Ramos (cell line): ENCODE results near the gene TPD52L2.
"Not testable (repeated sequence)": the region's sequence is repeated elsewhere in the genome, so short reads cannot be mapped to it uniquely, and the experiment has no call there.

ENCODE experiments used
- in situ Hi-C: fragments of 300-500 bp; cut with MboI; formaldehyde crosslinking; loops from one replicate; pipeline ENCODE4 v1.14.3; 2022; ENCODE audit warnings: low sequenced_read_pairs; ENCODE audit not compliant: unreplicated experiment

Gene TPD52L2

DNA sequence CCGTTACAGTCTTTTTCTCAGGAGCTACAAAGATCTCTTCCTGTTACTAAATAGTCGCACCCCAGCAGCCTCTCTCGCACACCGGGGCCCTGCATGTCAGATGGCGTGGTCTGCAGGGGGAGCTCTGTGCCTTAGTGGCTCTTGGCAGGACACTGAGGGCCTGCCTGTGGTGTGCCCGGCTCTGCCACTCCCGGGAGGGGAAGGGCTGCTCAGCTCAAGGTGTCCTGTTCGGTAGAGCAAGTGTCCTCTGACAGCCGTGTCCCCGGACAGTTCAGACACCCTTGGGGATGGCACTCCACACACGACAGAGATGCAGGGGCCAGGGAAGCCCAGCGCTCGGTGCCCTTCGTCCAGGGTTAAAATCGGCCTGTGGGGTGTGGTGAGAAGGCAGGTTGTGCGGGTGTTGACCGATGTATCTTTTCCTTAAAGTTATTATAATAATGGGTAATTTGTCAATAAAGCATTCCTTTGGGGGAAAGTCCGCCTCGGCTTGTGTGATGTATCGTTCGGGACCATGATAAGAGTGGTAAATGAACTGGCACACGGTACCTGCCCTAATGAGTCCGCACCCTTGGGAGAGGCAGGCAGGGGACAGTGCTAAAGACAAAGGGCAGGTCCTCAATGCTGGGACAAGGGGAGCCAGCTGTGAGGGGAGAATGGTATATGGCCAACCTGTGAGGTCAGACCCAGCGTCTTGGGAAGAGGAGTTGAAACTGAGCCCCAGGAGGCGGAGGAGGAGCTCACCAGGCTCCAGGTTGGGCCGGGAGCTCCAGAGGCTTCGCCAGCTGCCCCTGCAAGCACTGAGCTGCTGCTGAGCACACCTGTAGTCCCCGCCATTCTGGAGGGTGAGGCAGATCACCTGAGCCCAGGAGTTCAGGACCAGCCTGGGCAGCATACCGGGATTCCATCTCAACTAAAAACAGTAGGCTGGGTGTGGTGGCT, 26.3 kb downstream of the TPD52L2 start:
- in situ Hi-C loops, result no loop called here

DNA sequence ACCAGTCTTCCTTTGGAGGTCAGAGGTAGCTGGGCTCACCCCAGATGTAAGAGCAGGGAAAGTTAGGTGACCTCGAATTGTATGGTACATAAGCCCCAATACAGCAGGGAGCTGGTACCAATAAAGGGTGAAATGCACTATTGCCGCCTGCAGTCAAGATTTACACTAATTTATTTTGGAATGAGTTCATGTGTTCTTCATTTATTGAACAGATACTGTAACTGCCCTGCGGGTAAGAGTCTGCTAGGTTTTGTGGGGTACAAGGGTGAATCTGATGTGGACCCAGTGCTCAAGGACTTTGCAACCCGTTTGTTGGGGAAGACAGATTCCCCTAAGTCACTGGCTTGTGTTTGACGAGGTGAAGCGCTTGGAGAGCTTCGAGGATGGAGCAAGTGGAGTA, 27.3 kb downstream of the TPD52L2 start:
- in situ Hi-C loops, result no loop called here

DNA sequence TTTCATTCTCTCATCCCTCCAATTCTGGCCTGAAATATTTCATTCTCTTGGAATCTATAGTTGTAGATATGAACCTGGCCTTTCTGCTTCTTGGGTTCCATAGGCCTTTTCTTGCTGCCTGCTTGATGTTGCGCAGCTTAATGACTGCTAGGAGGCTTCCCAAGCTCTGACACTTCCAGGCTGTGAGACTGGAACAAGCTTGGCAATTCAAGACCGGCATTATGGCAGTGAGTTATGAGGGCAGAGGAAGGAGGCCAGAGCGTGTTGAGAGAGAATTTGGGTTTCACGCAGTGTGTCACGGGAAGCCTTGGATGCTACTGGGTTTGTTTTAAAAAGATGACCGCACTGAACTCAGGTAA, 28.9 kb downstream of the TPD52L2 start:
- in situ Hi-C loops, result no loop called here

DNA sequence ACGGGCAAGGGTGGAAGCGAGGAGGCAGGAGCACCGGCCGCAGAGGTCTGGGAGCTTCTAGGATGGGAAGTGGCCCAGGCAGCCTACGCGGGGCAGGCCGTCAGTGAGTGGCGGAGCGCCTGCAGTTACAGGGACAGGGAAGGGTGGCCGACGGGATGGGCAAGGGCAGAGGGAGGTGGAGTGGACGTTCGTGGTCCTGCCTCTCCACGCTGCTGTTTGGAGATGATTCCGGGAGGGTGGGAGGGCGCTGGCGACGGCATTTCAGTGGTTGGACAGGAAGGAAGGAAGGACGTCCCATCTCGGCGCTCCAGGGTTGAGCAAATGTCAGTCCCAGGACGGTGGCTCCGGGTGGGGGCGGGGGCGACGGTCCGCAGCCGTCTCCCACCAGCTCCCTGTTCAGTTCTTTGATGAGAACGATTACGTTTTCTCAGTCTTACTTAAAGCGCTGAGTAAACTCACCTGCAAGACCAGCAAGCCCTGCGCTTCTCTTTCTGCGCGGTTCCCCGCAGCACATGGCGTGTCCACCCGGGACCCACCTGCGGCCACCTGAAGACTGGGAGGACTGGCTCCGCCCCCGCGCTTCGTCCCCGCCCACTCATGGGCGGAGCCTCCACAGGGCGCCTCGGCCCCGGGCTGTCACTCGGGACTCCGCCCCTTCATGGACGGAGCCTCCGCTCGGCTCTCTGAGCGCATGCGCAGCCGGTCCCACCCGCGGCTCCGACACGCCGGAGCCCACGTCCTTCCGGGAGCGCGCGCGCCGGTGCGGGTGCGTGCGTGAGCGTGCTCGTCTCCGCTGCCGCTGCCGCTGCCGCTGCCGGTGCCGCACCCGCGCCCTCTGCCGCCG, 29.5 kb downstream of the TPD52L2 start, which contains the start of gene DNAJC5:
DNAJC5 (plus strand) TSS at position 769 of the 844 bp plus-strand sequence. CDS start 33,220 bp downstream, outside the sequence.
- in situ Hi-C loops, result no loop called here

DNA sequence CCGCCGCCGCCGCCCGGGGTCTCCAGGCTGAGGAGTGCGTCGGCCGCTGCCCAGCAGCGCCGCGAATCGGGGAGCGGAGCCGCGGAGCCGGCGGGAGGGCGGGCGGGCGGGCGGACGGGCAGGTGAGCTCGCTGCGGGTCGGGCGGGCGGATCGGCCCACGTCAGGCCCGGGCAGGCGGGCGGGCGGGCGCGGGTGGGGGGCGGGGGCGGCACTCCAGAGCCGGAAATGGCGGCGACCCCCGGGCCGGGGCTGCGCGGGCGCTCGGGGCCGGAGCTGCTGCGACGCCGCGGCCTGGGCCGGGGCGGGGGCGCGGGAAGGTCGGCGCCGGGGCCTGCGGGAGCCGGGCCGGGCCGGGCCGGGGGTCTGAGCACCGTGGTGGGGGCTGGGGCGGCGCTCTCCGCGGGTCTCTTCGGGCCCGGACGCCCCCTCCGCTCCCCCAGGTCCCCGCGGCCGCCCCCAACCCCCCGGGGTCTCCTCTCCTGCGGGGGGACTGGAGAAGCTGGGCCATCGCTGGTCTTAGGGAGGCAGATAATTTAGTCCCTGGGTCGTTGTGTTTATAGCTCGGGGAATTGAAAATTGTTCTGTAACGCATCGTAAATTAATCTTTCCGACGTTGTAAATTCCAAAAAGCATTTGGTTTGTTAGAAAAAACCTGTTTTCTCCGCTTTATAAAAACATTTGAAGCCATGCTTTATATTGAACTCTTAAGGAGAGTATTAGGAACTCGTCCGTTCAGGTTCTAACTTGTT, 30.3 kb downstream of the TPD52L2 start:
- in situ Hi-C loops, result no loop called here

DNA sequence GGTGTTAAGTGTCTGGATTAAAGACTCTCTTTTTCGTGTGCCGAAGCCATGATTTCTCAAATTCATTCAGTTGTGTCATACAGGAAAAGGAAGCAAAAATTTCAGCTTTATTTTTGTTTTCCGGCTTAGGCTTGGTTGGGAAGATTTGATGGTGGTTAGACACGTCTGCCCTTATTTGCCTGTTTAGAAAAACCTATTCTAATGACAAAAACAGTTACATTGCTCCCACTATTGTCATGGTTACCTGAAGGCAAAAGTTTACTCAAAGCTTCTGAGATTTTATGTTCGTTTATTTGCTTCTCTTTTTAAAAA, 30.8 kb downstream of the TPD52L2 start:
- in situ Hi-C loops, result no loop called here

DNA sequence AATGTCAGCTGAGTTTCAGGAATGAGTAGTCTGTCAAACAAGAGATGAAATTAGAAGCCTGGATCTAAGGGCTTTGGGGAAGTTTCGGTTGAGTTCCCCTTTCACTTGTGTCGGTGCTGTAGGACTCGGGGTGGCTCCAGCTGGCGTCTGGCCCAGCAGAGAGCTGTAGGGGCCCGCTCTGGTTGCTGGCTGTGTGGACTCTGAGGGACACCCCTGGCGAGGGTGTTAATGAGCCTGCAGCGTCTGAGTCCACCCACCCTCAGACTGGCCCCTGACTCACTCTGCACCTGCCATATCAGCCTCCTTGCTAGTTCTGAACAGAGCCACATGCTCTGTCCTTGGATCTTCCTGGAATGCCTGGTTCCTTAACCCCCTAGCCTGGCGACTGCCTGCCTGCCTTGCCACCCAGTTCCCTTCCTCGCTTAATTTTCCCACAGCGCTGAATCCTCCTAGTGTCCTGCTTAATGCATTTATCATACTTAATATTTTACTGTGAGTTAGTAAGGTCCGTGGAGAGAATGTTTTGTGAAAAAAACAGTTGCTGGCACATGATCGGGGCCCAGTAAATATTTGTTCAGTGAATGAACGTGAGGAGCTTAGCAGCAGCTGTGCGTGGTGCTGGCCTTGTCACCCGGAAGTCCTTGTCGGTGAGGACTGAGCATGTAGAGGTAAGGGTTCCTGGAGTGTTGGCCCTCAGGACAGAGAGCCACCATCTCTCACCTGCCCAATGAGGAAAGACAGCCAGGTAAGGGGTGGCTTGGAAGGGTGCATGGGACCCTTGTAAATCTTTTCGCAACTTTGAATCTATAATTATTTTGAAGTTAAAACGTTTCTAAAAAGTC, 31.4 kb downstream of the TPD52L2 start:
- in situ Hi-C loops, result no loop called here

DNA sequence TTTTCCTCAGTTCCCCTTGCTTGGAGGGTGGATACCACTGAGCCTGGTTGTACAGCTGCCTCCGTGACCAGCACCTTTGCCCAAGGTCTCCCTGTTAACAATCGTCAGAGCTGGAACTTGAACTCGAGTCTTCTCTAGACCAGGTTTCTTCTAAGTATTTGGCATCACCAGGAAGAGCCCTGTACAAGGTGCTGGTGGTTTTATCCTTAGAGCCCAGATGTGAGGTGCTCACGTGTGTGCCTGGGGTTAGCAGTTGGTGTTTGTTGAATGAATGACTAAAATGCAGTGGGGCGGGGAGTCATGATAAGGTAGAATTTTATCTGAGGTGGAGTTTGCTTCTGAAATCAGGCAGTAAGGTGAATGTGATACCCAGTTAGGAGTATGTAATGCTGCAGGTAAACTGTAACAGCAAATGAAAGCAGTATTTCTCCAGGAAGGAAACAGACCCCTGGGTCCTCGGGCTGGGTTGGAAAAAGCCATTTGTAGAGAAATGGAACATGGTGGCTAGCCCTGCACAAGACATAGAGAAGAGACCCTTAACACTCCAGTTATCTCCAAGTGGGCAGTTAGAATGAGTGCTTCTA, 33.0 kb downstream of the TPD52L2 start:
- in situ Hi-C loops, result no loop called here

DNA sequence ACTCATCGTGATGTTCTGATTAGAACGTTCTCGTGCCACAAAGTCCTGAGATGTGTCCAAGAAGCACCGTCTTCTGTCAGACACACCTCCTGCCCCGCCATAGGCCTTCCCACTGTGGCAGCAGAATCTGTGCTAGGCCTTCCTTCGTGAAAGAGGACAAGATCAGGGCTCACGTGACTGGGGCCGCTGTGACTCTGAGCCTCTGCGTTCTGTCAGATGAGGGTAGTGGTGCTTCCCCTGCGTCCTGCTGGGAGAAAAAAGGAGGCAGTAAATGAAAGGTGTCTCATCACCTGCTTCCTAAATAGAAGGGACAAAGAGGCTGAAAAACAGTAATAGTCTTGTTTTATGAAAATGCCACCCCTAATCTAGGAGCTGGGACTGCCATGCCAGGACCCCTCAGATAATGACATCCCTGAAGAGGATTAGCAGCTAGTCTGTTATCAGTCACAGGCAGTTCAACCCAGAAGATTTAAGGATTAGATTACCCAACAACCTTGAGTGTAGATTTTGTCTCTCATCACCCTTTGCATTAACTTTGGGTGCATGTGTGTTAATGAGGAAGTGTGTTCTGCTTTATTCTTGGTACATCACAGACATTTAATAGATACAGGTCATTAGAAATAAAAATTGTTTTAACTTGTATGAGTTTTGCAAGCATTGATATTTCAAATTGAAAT, 34.0 kb downstream of the TPD52L2 start:
- in situ Hi-C loops, result no loop called here

DNA sequence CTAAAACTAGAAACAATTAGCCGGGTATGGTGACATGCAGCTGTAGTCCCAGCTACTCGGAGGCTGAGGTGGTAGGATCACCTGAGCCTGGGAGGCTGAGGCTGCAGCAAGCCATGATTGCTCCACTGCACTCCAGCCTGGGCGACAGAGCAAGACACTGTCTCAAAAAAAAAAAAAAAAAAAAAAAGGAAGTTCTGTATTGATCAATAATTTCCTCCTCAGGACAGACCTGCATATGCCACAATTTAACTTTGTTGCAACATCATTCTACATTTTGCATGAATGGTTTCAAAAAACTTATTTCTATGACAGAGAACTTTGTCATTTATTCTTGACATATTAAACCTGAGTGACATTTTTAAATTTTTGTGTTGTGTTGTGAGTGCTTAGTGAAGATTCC, 35.3 kb downstream of the TPD52L2 start:
- in situ Hi-C loops, result no loop called here

DNA sequence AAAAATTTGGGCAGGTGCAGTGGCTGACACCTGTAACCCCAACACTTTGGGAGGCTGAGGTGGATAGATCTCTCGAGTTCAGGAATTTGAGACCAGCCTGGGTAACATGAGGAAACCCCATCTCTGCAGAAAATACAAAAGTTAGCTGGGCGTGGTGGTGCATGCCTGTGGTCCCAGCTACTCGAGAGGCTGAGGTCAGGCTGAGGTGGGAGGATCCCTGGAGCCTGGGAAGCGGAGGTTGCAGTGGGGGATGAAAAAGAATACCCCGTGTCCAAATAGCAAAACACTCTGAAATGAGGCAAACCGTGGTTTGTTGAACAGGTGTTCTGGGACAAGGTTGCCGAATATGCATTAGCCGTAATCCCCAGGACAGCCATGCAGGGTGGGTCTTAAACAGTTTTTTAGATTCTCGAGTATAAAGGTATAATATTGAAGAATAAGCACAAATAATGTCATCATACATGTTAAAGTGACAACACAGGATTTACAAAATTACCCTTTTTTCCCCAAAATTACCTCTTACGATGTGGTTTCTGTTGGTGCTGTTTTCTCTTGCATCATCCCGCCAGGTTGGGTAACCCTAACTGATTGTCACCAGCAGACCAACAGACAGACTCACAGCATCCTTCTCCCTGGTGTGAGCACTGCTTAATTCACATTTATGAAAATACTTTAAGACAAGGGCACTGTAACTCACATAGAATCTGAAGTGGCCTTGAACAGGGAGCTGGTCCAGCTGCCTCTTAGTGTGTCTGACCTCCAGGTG, 38.9 kb downstream of the TPD52L2 start:
- in situ Hi-C loops, result no loop called here

DNA sequence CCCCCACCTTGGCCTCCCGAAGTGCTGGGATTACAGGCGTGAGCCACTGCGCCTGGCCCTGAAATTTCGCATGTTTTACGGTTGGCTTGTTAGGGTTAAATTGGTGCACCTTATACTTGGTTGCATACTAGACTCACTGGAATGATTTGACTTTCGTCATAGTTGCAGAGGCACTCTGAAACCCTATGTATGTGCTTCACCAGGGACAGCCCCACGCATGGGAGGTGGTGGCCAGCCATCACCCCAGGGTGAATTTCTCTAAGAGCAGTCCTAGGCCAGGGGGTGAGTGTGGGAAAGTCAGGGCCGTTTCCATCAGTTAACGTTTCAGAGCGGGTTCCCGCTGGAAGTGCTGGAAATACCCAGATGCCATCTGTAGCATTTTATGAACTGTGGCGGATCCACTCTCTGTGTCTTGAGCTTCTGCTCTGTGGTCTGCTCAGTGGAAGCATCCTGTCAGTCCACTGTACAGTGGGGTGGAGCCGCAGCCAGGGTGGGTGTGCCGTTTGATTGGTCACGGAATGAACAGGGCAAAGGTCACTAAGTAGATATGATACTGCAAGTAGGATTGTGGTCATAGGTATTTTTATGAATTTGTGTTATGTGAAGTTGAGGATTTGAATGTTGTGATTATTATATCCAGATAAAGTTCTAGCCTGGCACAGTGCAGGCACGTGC, 43.1 kb downstream of the TPD52L2 start:
- in situ Hi-C loops, result no loop called here

DNA sequence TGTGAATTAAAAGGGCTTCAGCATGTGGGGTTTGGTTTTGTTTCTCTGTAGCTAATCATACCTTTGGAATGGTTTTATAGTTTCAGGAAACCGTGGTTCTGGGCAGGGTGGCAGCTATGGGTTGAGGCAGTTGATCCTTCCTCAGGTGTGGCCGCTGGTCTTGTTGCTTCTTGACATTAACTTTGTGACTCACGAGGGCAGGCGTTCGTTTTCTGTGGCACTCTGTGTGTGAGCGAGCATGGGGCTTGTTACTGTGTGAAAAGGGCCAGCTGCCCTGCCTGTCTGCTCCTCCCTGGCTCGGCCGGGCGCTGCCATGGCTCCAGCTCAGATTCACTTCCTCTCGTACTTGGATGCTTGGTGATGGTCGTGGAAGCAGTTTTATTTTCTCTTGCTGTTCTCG, 46.1 kb downstream of the TPD52L2 start:
- in situ Hi-C loops, result no loop called here

DNA sequence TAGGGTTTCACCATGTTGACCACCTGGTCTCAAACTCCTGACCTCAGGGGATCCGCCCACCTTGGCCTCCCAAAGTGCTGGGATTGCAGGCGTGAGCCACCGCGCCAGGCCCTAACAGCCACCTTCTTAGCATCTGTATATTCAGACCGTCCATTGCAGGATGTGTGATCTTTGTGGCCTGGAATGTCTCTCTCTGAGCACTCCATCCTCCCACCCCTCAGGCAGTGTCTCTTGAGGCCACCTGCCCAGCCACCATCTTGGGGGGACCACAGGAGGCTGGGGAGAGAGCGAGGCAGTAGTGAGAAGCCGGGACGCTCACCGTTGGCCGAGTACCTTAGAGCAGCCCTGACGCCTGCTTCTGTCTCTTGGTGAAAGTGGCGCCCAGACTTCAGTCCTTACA, 48.7 kb downstream of the TPD52L2 start:
- in situ Hi-C loops, result no loop called here

DNA sequence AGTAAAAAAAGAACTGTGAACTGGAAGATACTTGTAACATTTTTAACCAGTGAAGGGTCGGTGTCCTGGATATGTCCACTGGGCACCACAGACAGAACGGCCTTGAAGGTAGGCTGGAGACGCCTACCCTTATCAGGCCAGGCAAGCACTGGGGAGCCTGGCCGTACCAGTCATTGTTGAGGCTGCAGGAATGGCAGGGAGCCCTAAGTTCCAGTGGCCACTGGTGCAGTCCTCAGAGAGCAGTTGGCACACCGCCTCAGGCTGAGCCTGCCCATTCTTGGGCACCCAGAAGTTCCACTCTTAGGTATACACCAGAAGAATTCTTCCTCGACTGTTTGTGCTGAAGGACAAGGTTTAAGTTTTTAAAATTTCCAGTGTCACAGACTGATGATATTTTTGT, 50.4 kb downstream of the TPD52L2 start:
- in situ Hi-C loops, result no loop called here

DNA sequence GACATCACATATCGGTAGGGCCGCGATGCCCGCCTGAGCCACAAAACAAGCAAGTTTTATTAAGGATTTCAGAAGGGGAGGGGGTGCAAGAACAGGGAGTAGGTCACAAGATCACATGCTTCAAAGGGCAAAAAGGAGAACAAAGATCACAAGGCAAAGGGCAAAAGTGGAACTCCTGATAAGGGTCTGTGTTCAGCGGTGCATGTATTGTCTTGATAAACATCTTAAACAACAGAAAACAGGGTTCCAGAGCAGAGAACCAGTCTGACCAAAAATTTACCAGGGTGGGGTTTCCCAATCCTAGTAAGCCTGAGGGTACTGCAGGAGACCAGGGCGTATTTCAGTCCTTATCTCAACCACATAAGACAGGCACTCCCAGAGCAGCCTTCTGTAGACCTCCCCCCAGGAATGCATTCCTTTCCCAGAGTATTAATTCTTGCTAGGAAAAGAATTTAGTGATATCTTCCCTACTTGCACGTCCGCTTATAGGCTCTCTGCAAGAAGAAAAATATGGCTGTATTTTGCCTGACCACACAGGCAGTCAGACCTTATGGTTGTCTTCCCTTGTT, 51.4 kb downstream of the TPD52L2 start:
- in situ Hi-C loops, result not testable (repeated sequence)

DNA sequence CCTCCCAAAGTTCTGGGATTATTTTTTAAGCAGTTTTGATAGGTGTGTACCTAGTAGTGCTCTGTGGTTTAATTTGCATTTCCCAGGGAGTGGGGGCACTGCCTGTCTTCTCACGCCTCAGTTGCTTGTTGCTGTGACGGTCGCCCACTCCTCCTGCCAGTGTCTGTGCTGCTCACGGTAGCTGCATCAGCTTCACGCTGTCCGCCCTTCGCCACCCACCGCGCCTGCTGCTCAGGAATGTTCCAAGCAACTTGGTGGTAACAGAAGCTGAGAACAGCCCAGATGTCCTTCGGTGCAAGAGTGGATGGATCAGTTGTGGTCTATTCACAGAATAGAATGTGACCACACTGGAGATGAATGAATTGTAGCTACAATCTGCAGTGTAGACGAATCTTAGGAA, 52.7 kb downstream of the TPD52L2 start:
- in situ Hi-C loops, result no loop called here
